Muscle of leg (tissue), 11 donors: ENCODE results near the gene CGNL1. TPM values are rescaled to one million over a fixed set of nuclear protein-coding genes. Genes with fewer than 3 reads are reported as not detected.

Experiments used
- DNase-seq: peaks from one replicate; pipeline ENCODE4 v3.0.0; 2013
- H3K27ac ChIP-seq: one replicate; pipeline ENCODE4 v1.5.1; 2013; ENCODE audit warnings: mild to moderate bottlenecking, low read length, control low read depth
- H3K27me3 ChIP-seq: one replicate; pipeline ENCODE4 v1.6.1; 2013; ENCODE audit warnings: low read length; ENCODE audit not compliant: control insufficient read depth, insufficient read depth
- H3K36me3 ChIP-seq: one replicate; pipeline ENCODE4 v1.6.1; 2013; ENCODE audit warnings: low read length; ENCODE audit not compliant: control insufficient read depth, insufficient read depth
- H3K4me1 ChIP-seq: one replicate; pipeline ENCODE4 v1.6.1; 2013; ENCODE audit warnings: low read length; ENCODE audit not compliant: control insufficient read depth, insufficient read depth
- H3K4me3 ChIP-seq: one replicate; pipeline ENCODE4 v1.5.1; 2013; ENCODE audit warnings: low read length, control low read depth
- H3K9me3 ChIP-seq: replicated peaks from 2 replicates; pipeline ENCODE4 v1.6.1; 2013; ENCODE audit warnings: low read depth, low read length; ENCODE audit not compliant: control insufficient read depth
- WGBS: methylation state at CpG from one replicate; pipeline ENCODE4 v1.1.5; 2013; ENCODE audit warnings: missing lambda C conversion rate; ENCODE audit not compliant: insufficient coverage; 5-methylcytosine and 5-hydroxymethylcytosine counted together
- polyA plus RNA-seq, 8 donors: library from polyadenylated mRNA; unstranded; fragments of 120-200 nt; gene quantifications; one replicate each; pipeline versions ENCODE4 v1.2.1 to v1.2.3, GENCODE V29; 2013; ENCODE audit warnings: inconsistent platforms in 1 of 8, low replicate concordance in 1 of 8; ENCODE audit not compliant: insufficient read length in 8 of 8, insufficient read depth in 1 of 8
- total RNA-seq: library from RNA; stranded (reverse); fragments of 120-200 nt; gene quantifications from one replicate; pipeline ENCODE4 v1.2.4, GENCODE V29; 2013

Gene CGNL1
- total and polyA plus RNA-seq, 9 donors: 6.3 to 13.7 (median 9.5) TPM

- Histone ChIP-seq H3K4me1 (peaks cover 40% of the 10 kb centered on the region), H3K9me3 (no peaks in the 10 kb centered on the region), H3K36me3 (no peaks in the 10 kb centered on the region), H3K4me3 (no peak overlapping the region), H3K27ac (no peak overlapping the region), H3K27me3 (no peaks in the 10 kb centered on the region)
- DNase-seq: no peak
- WGBS: no CpG with 5 or more reads among the region's 3 CpGs
Measured at GRCh38 chr15:57540211-57540610, 163.9 kb downstream of the CGNL1 start.

GRCh38 chr15:57540736-57541135, 164.4 kb downstream of the CGNL1 start:
- 81% methylated on average over 6 of the region's 11 CpGs for WGBS
- peaks cover 46% of the 10 kb centered on the region for H3K4me1 ChIP-seq
- H3K27me3 ChIP-seq: no peaks in the 10 kb centered on the region
- no peaks in the 10 kb centered on the region for H3K36me3 ChIP-seq
- no peaks in the 10 kb centered on the region for H3K9me3 ChIP-seq
- H3K4me3 ChIP-seq: no peak overlapping the region
- DNase-seq: no peak
- no peak overlapping the region for H3K27ac ChIP-seq

- Histone ChIP-seq H3K4me3 (no peak overlapping the region), H3K27me3 (no peaks in the 10 kb centered on the region), H3K4me1 (peaks cover 48% of the 10 kb centered on the region), H3K36me3 (no peaks in the 10 kb centered on the region), H3K9me3 (no peaks in the 10 kb centered on the region), H3K27ac (no peak overlapping the region)
- 82% methylated on average over 8 of the region's 8 CpGs for WGBS
- no peak for DNase-seq
Measured at GRCh38 chr15:57541271-57541670, 165.0 kb downstream of the CGNL1 start.

- Histone ChIP-seq H3K9me3 (no peaks in the 10 kb centered on the region), H3K36me3 (no peaks in the 10 kb centered on the region), H3K4me1 (peaks cover 43% of the 10 kb centered on the region), H3K4me3 (no peak overlapping the region), H3K27ac (no peak overlapping the region), H3K27me3 (no peaks in the 10 kb centered on the region)
- DNase-seq: peak; percentile 80
- 33% methylated on average over 5 of the region's 7 CpGs for WGBS
Measured at GRCh38 chr15:57541805-57542504, 165.7 kb downstream of the CGNL1 start.

- peaks cover 40% of the 10 kb centered on the region for H3K4me1 ChIP-seq
- H3K27ac ChIP-seq: no peak overlapping the region
- no peaks in the 10 kb centered on the region for H3K27me3 ChIP-seq
- no peak overlapping the region for H3K4me3 ChIP-seq
- no peak for DNase-seq
- 45% methylated on average over 2 of the region's 4 CpGs for WGBS
- H3K9me3 ChIP-seq: no peaks in the 10 kb centered on the region
- peaks cover under 1% of the 10 kb centered on the region for H3K36me3 ChIP-seq
Measured at GRCh38 chr15:57542505-57542817, 166.2 kb downstream of the CGNL1 start.

- H3K27me3 ChIP-seq: no peaks in the 10 kb centered on the region
- H3K36me3 ChIP-seq: peaks cover 3% of the 10 kb centered on the region
- peak overlapping the region; percentile 25 for H3K27ac ChIP-seq
- no peaks in the 10 kb centered on the region for H3K9me3 ChIP-seq
- peaks cover 30% of the 10 kb centered on the region for H3K4me1 ChIP-seq
- DNase-seq: peak; percentile 71
- WGBS: 52% methylated on average over 7 of the region's 11 CpGs
- H3K4me3 ChIP-seq: no peak overlapping the region
Measured at GRCh38 chr15:57544848-57545480, 168.7 kb downstream of the CGNL1 start.

- peaks cover 3% of the 10 kb centered on the region for H3K36me3 ChIP-seq
- no peak overlapping the region for H3K27ac ChIP-seq
- no peaks in the 10 kb centered on the region for H3K9me3 ChIP-seq
- H3K4me3 ChIP-seq: no peak overlapping the region
- no peaks in the 10 kb centered on the region for H3K27me3 ChIP-seq
- 65% methylated on average over 6 of the region's 8 CpGs for WGBS
- peaks cover 38% of the 10 kb centered on the region for H3K4me1 ChIP-seq
- no peak for DNase-seq
Measured at GRCh38 chr15:57545995-57546394, 169.7 kb downstream of the CGNL1 start.

- DNase-seq: no peak
- H3K27ac ChIP-seq: no peak overlapping the region
- H3K4me1 ChIP-seq: peaks cover 44% of the 10 kb centered on the region
- H3K36me3 ChIP-seq: peaks cover 3% of the 10 kb centered on the region
- WGBS: 67% methylated on average over 8 of the region's 11 CpGs
- no peak overlapping the region for H3K4me3 ChIP-seq
- H3K27me3 ChIP-seq: no peaks in the 10 kb centered on the region
- no peaks in the 10 kb centered on the region for H3K9me3 ChIP-seq
Measured at GRCh38 chr15:57547243-57547755, 171.0 kb downstream of the CGNL1 start.

- Histone ChIP-seq H3K27me3 (no peaks in the 10 kb centered on the region), H3K4me3 (no peak overlapping the region), H3K36me3 (peaks cover 3% of the 10 kb centered on the region), H3K4me1 (peaks cover 53% of the 10 kb centered on the region), H3K27ac (no peak overlapping the region), H3K9me3 (no peaks in the 10 kb centered on the region)
- 69% methylated on average over 2 of the region's 2 CpGs for WGBS
- DNase-seq: no peak
Measured at GRCh38 chr15:57548351-57548750, 172.0 kb downstream of the CGNL1 start.

- H3K27ac ChIP-seq: no peak overlapping the region
Measured at GRCh38 chr15:57548835-57549234, 172.5 kb downstream of the CGNL1 start.

More at GRCh38 chr15:57548835-57549234, 172.5 kb downstream of the CGNL1 start:
- DNase-seq: no peak
- no peaks in the 10 kb centered on the region for H3K9me3 ChIP-seq
- H3K4me3 ChIP-seq: no peak overlapping the region
- H3K27me3 ChIP-seq: no peaks in the 10 kb centered on the region
- peaks cover 3% of the 10 kb centered on the region for H3K36me3 ChIP-seq
- H3K4me1 ChIP-seq: peaks cover 58% of the 10 kb centered on the region
- WGBS: 86% methylated on average over 2 of the region's 5 CpGs
